Skeletal muscle tissue (tissue), 4 donors: Measurements from ENCODE around the gene JCAD. TPM values are rescaled to one million over a fixed set of nuclear protein-coding genes. Genes with fewer than 3 reads are reported as not detected.

Experiments used
- H3K27ac ChIP-seq: one replicate; pipeline ENCODE4 v1.7.0; 2013; ENCODE audit warnings: mild to moderate bottlenecking, low read depth, low read length, inconsistent platforms
- H3K27me3 ChIP-seq, 3 donors: one replicate each; pipeline ENCODE4 v1.7.0; 2013; ENCODE audit warnings: low read length in 3 of 3; ENCODE audit not compliant: control insufficient read depth in 3 of 3, insufficient read depth in 3 of 3
- H3K36me3 ChIP-seq, 3 donors: one replicate each; pipeline ENCODE4 v1.7.0; 2013; ENCODE audit warnings: low read length in 3 of 3; ENCODE audit not compliant: control insufficient read depth in 3 of 3, insufficient read depth in 3 of 3
- H3K4me1 ChIP-seq, 3 donors: one replicate each; pipeline ENCODE4 v1.7.0; 2013; ENCODE audit warnings: low read length in 3 of 3, mild to moderate bottlenecking in 3 of 3; ENCODE audit not compliant: control insufficient read depth in 3 of 3, insufficient read depth in 3 of 3
- H3K4me3 ChIP-seq, 3 donors: one replicate each; pipeline ENCODE4 v1.7.0; 2013; ENCODE audit warnings: low read length in 3 of 3
- H3K9ac ChIP-seq, 3 donors: one replicate each; pipeline ENCODE4 v1.7.0; 2013; ENCODE audit warnings: low read length in 3 of 3, mild to moderate bottlenecking in 3 of 3, moderate library complexity in 2 of 3, low read depth in 1 of 3
- H3K9me3 ChIP-seq, 3 donors: one replicate each; pipeline ENCODE4 v1.7.0; 2013; ENCODE audit warnings: low read length in 3 of 3; ENCODE audit not compliant: control insufficient read depth in 3 of 3
- total RNA-seq: library from RNA; depleted of rRNA; stranded (reverse); fragments of >200 nt; gene quantifications from one replicate; pipeline ENCODE4 v1.2.3, GENCODE V29; 2014
- donor health status: Osteomylitis.

JCAD gene
- total RNA-seq, 1 donor from 2014 or later, result 19.8 TPM

- no peaks in the 10 kb centered on the region for H3K9me3 ChIP-seq
- H3K27me3 ChIP-seq, result no peaks in the 10 kb centered on the region
- no peaks in the 10 kb centered on the region for H3K36me3 ChIP-seq
- no peak overlapping the region for H3K27ac ChIP-seq
- H3K9ac ChIP-seq, result no peak overlapping the region
- H3K4me3 ChIP-seq, result no peak overlapping the region
- peaks cover 0 to 23% (median 15%) of the 10 kb centered on the region in 3 donors for H3K4me1 ChIP-seq
Observed at GRCh38 chr10:29968585-29968984, 90.8 kb downstream of the JCAD start.

GRCh38 chr10:29966269-29966668, 93.1 kb downstream of the JCAD start:
- peaks cover 0 to 23% (median 15%) of the 10 kb centered on the region in 3 donors for H3K4me1 ChIP-seq
- H3K9ac ChIP-seq, result no peak overlapping the region
- no peaks in the 10 kb centered on the region for H3K27me3 ChIP-seq
- no peak overlapping the region for H3K27ac ChIP-seq
- H3K36me3 ChIP-seq, result no peaks in the 10 kb centered on the region
- H3K4me3 ChIP-seq, result no peak overlapping the region
- H3K9me3 ChIP-seq, result no peaks in the 10 kb centered on the region
